NCI-H2029 treated with DMSO at 0.1 percent for 48 hours (cell line): ENCODE data around the gene EMC6.

Experiments
- DNase-seq: peaks from one replicate; lab custom pipeline; 2025; lab: John Stamatoyannopoulos, UW

Gene EMC6

GRCh38 chr17:3668279-3669084, at the start of gene EMC6, which contains the start of gene TAX1BP3:
EMC6 (plus strand) TSS chr17:3668812; CDS start chr17:3669147, 335 bp downstream.
TAX1BP3 (minus strand) TSS chr17:3668578; CDS start chr17:3668526, 52 bp downstream.
- DNase-seq = peak; percentile 79

GRCh38 chr17:3621146-3621720, 47.4 kb upstream of the EMC6 start:
- no peak for DNase-seq

GRCh38 chr17:3622977-3623594, 45.5 kb upstream of the EMC6 start:
- DNase-seq = no peak

GRCh38 chr17:3626831-3627768, 41.5 kb upstream of the EMC6 start:
- no peak for DNase-seq

GRCh38 chr17:3627769-3628167, 40.8 kb upstream of the EMC6 start:
- DNase-seq = no peak

- no peak for DNase-seq
Observed at GRCh38 chr17:3630781-3631180, 37.8 kb upstream of the EMC6 start.

GRCh38 chr17:3632287-3632686, 36.3 kb upstream of the EMC6 start:
- no peak for DNase-seq

GRCh38 chr17:3635474-3636153, 33.0 kb upstream of the EMC6 start:
- no peak for DNase-seq

GRCh38 chr17:3636154-3636907, 32.3 kb upstream of the EMC6 start, which contains the start of the genes CTNS and SHPK:
CTNS (plus strand) TSS chr17:3636760; CDS start chr17:3640207, 3,447 bp downstream.
SHPK (minus strand) TSS chr17:3636250; CDS start chr17:3636219, 31 bp downstream.
- DNase-seq = peak; percentile 65

GRCh38 chr17:3636908-3637373, 31.7 kb upstream of the EMC6 start:
- DNase-seq = no peak

GRCh38 chr17:3639981-3640596, 28.5 kb upstream of the EMC6 start:
- no peak for DNase-seq

GRCh38 chr17:3641014-3641413, 27.6 kb upstream of the EMC6 start:
- no peak for DNase-seq

GRCh38 chr17:3641717-3642486, 26.7 kb upstream of the EMC6 start:
- DNase-seq = no peak

GRCh38 chr17:3643889-3644349, 24.7 kb upstream of the EMC6 start:
- DNase-seq = no peak

GRCh38 chr17:3645310-3645709, 23.3 kb upstream of the EMC6 start:
- no peak for DNase-seq

GRCh38 chr17:3647251-3647650, 21.4 kb upstream of the EMC6 start:
- DNase-seq = no peak

- no peak for DNase-seq
Observed at GRCh38 chr17:3647769-3648555, 20.6 kb upstream of the EMC6 start.

GRCh38 chr17:3655766-3656165, 12.8 kb upstream of the EMC6 start:
- no peak for DNase-seq
